Urothelium cell line (cell line): ENCODE measurements around the gene TCF23.
"Not testable (repeated sequence)": the region's sequence is repeated elsewhere in the genome, so short reads cannot be mapped to it uniquely, and the experiment has no call there.

ENCODE experiments used
- DNase-seq: peaks from one replicate; pipeline ENCODE4 v3.0.0; 2011; ENCODE audit warnings: low spot score, mixed read lengths
- FAIRE-seq: peaks from 2 replicates; lab custom pipeline; 2011; peaks lifted over from hg19 to GRCh38; lab: Jason Lieb, UNC

The TCF23 gene

GRCh38 chr2:27184115-27184514, 35.3 kb downstream of the TCF23 start:
- DNase-seq (no peak), FAIRE-seq (no peak)

GRCh38 chr2:27185331-27186026, 36.7 kb downstream of the TCF23 start:
- FAIRE-seq (no peak), DNase-seq (no peak)

- FAIRE-seq: no peak
- no peak for DNase-seq
Measured at GRCh38 chr2:27186613-27187345, 38.0 kb downstream of the TCF23 start.

- DNase-seq: no peak
- FAIRE-seq: no peak
Measured at GRCh38 chr2:27189989-27190388, 41.2 kb downstream of the TCF23 start.

GRCh38 chr2:27191070-27191829, 42.4 kb downstream of the TCF23 start:
- no peak for FAIRE-seq

GRCh38 chr2:27194538-27195354, 45.9 kb downstream of the TCF23 start:
- FAIRE-seq: no peak
- DNase-seq: no peak

More at GRCh38 chr2:27191070-27191829, 42.4 kb downstream of the TCF23 start:
- peak; percentile 52 for DNase-seq

- not testable (repeated sequence) for DNase-seq, FAIRE-seq
Measured at GRCh38 chr2:27195799-27196198, 47.0 kb downstream of the TCF23 start.

- not testable (repeated sequence) for DNase-seq, FAIRE-seq
Measured at GRCh38 chr2:27198068-27198467, 49.3 kb downstream of the TCF23 start.

- DNase-seq: no peak
Measured at GRCh38 chr2:27198627-27199026, 49.8 kb downstream of the TCF23 start.

GRCh38 chr2:27199241-27199640, 50.4 kb downstream of the TCF23 start:
- DNase-seq (no peak), FAIRE-seq (no peak)

More at GRCh38 chr2:27198627-27199026, 49.8 kb downstream of the TCF23 start:
- FAIRE-seq: no peak

GRCh38 chr2:27201675-27202074, 52.9 kb downstream of the TCF23 start:
- DNase-seq (no peak), FAIRE-seq (no peak)

- FAIRE-seq: no peak
- DNase-seq: no peak
Measured at GRCh38 chr2:27202854-27203253, 54.0 kb downstream of the TCF23 start.

- DNase-seq (no peak), FAIRE-seq (no peak)
Measured at GRCh38 chr2:27203741-27204140, 54.9 kb downstream of the TCF23 start.

- FAIRE-seq (no peak), DNase-seq (no peak)
Measured at GRCh38 chr2:27204566-27204965, 55.8 kb downstream of the TCF23 start.

- DNase-seq (no peak), FAIRE-seq (no peak)
Measured at GRCh38 chr2:27205206-27205605, 56.4 kb downstream of the TCF23 start.

- no peak for FAIRE-seq
Measured at GRCh38 chr2:27206346-27206745, 57.5 kb downstream of the TCF23 start.

More at GRCh38 chr2:27206346-27206745, 57.5 kb downstream of the TCF23 start:
- DNase-seq: no peak
